HepG2 (cell line): Measurements from ENCODE around the gene GCH1. TPM values are rescaled to one million over a fixed set of nuclear protein-coding genes. Genes with fewer than 3 reads are reported as not detected.
A peak's percentile ranks its signal among the peaks of the same experiment; 100 is the strongest.

Experiments used
- ATAC-seq: fragments of 200-7000 bp; cut with Tn5 transposase; 3 replicates; pipeline ENCODE4 v1.9.1; 2020; ENCODE audit warnings: mild to moderate bottlenecking, moderate library complexity
- BruUV-seq: library from RNA; stranded (reverse); fragments of 400-500 nt; replicated peaks from 2 replicates; lab custom pipeline; 2021; lab: Mats Ljungman, UMichigan
- CTCF ChIA-PET: fragments of 300-600 bp; formaldehyde crosslinking; extraction: SDS; loops from one replicate; lab custom pipeline; 2021; ENCODE audit warnings: low total read pairs, inconsistent platforms, low intra/inter-chr PET ratio; lab: Yijun Ruan, JAX
- POLR2A ChIA-PET: fragments of 350-600 bp; sonication (Branson Sonifier 250); formaldehyde crosslinking; loops from one replicate; lab custom pipeline; 2020; ENCODE audit warnings: antibody characterized with exemption, inconsistent platforms; lab: Yijun Ruan, JAX
- DNase-seq: peaks from one replicate; pipeline ENCODE4 v3.0.0-alpha.2; 2015; ENCODE audit warnings: low spot score
- FAIRE-seq: peaks from 3 replicates; lab custom pipeline; 2011; peaks lifted over from hg19 to GRCh38; lab: Jason Lieb, UNC
- H2AFZ ChIP-seq: one replicate; pipeline ENCODE4 v1.6.1; 2011; ENCODE audit warnings: low read length, inconsistent platforms
- H3K27ac ChIP-seq: fragments of 300-600 bp; 3 replicates; pipeline ENCODE4 v1.8.0; 2011; ENCODE audit warnings: mixed run types, mild to moderate bottlenecking, mixed read lengths, low read length, inconsistent platforms; ENCODE audit not compliant: insufficient read depth; ENCODE audit errors: extremely low read length
- H3K27me3 ChIP-seq, 2 experiments: fragments of 200-600 bp in 1 of 2; 2 replicates in 1 of 2; 3 replicates in 1 of 2; pipeline versions ENCODE4 v1.6.0 to v1.8.0; 2011; ENCODE audit warnings: low read length in 2 of 2, mild to moderate bottlenecking in 2 of 2, moderate library complexity in 2 of 2, inconsistent platforms in 1 of 2; ENCODE audit not compliant: insufficient read depth in 2 of 2, control insufficient read depth in 1 of 2
- H3K36me3 ChIP-seq, 2 experiments: fragments of 200-600 bp in 1 of 2; replicated peaks in 1 of 2; 2 replicates in 1 of 2; 3 replicates in 1 of 2; pipeline versions ENCODE4 v1.5.1 to v1.8.0; 2011; ENCODE audit warnings: low read length in 2 of 2, inconsistent platforms in 1 of 2; ENCODE audit not compliant: insufficient read depth in 2 of 2, control insufficient read depth in 1 of 2
- H3K4me1 ChIP-seq: 2 replicates; pipeline ENCODE4 v1.5.1; 2012; ENCODE audit warnings: low read length, inconsistent platforms; ENCODE audit not compliant: insufficient read depth
- H3K4me2 ChIP-seq: 2 replicates; pipeline ENCODE4 v1.6.0; 2011; ENCODE audit warnings: low read depth, low read length, inconsistent platforms
- H3K4me3 ChIP-seq, 3 experiments: fragments of 200-600 bp in 1 of 3; sonication (generic), shearing (Covaris generic) in 1 of 3; replicated peaks in 1 of 3; 2 replicates each; pipeline ENCODE4 v1.5.1; 2011 to 2016; ENCODE audit warnings: low read length in 3 of 3, inconsistent platforms in 2 of 3, low read depth in 2 of 3, mild to moderate bottlenecking in 2 of 3, control low read depth in 1 of 3, mixed read lengths in 1 of 3; ENCODE audit not compliant: insufficient read depth in 1 of 3
- H3K79me2 ChIP-seq: one replicate; pipeline ENCODE4 v1.6.1; 2011; ENCODE audit warnings: low read length, inconsistent platforms; ENCODE audit not compliant: insufficient read depth
- H3K9ac ChIP-seq: 2 replicates; pipeline ENCODE4 v1.6.0; 2011; ENCODE audit warnings: mild to moderate bottlenecking, low read depth, low read length, inconsistent platforms; ENCODE audit not compliant: insufficient read depth
- H3K9me3 ChIP-seq: 2 replicates; pipeline ENCODE4 v1.5.1; 2012; ENCODE audit warnings: mild to moderate bottlenecking, low read length
- H4K20me1 ChIP-seq: 2 replicates; pipeline ENCODE4 v1.6.0; 2011; ENCODE audit warnings: inconsistent platforms, mild to moderate bottlenecking, low read length, moderate library complexity; ENCODE audit not compliant: insufficient read depth
- ELF3 ChIP-seq: IDR thresholded peaks from 2 replicates; pipeline ENCODE4 v1.6.1; 2016; ENCODE audit warnings: missing genetic modification reagents, missing compliant biosample characterization
- FOXP1 ChIP-seq, 2 experiments: fragments of 450-650 bp in 1 of 2; IDR thresholded peaks; 2 replicates each; pipeline ENCODE4 v1.6.1; 2017 to 2018; ENCODE audit warnings: antibody characterized with exemption in 1 of 2
- FOXP4 ChIP-seq: sonication (generic); formaldehyde crosslinking; IDR thresholded peaks from 2 replicates; pipeline ENCODE4 v1.4.0; 2020; ENCODE audit warnings: missing genetic modification reagents
- HNF4A ChIP-seq: sonication (generic); formaldehyde crosslinking; IDR thresholded peaks from 2 replicates; pipeline ENCODE4 v1.4.0; 2020; ENCODE audit warnings: missing genetic modification reagents
- KAT2B ChIP-seq: fragments of 150-350 bp; IDR thresholded peaks from 2 replicates; pipeline ENCODE4 v1.6.1; 2014; ENCODE audit warnings: low read depth, low read length, borderline replicate concordance
- KLF16 ChIP-seq, 2 experiments: sonication (generic) in 1 of 2; formaldehyde crosslinking in 1 of 2; IDR thresholded peaks; 2 replicates each; pipeline versions ENCODE4 v1.6.1 to v1.8.0; 2016 to 2023; ENCODE audit warnings: missing genetic modification reagents in 2 of 2, missing compliant biosample characterization in 1 of 2
- MEIS1 ChIP-seq: sonication (generic); formaldehyde crosslinking; IDR thresholded peaks from 2 replicates; pipeline ENCODE4 v1.9.0; 2021; ENCODE audit warnings: mild to moderate bottlenecking, missing genetic modification reagents, moderate library complexity, borderline replicate concordance
- RARA ChIP-seq: IDR thresholded peaks from 2 replicates; pipeline ENCODE4 v1.6.1; 2016; ENCODE audit warnings: missing genetic modification reagents, missing compliant biosample characterization
- TEAD3 ChIP-seq: optimal IDR thresholded peaks from 2 replicates; pipeline ENCODE3; 2016; ENCODE audit warnings: borderline replicate concordance
- YEATS4 ChIP-seq: sonication (generic); formaldehyde crosslinking; IDR thresholded peaks from 2 replicates; pipeline ENCODE4 v1.4.0; 2020; ENCODE audit warnings: missing genetic modification reagents, borderline replicate concordance
- ZNF549 ChIP-seq: sonication (generic); formaldehyde crosslinking; IDR thresholded peaks from 2 replicates; pipeline ENCODE4 v1.5.0; 2020; ENCODE audit warnings: missing genetic modification reagents
- WGBS: methylation state at CpG from one replicate; pipeline ENCODE4 v1.1.6; 2017; ENCODE audit warnings: low lambda C conversion rate; 5-methylcytosine and 5-hydroxymethylcytosine counted together
- in situ Hi-C: cut with HindIII; loops from 2 replicates; pipeline ENCODE4 v1.10.0; 2017; ENCODE audit warnings: low pct_unique_long_range_greater_than_20kb; ENCODE audit not compliant: extremely low pct_ligation_motif_present
- intact Hi-C: fragments of 100-400 bp; cut with micrococcal nuclease; formaldehyde crosslinking; loops from one replicate; pipeline ENCODE4 v1.10.0; 2022; ENCODE audit not compliant: unreplicated experiment
- polyA plus RNA-seq, 8 experiments: library from polyadenylated mRNA; depleted of rRNA in 3 of 8; stranded (reverse) in 7 of 8; unstranded in 1 of 8; fragments of >200 nt; fragmentation: Illumina TruSeq in 4 of 8; extraction: Trizol in 4 of 8; gene quantifications; 2 replicates each; pipeline versions ENCODE4 v1.2.1 to v1.2.3, GENCODE V29; 2011 to 2016; ENCODE audit warnings: low read depth in 4 of 8, missing spikeins in 1 of 8, mixed read lengths in 1 of 8; ENCODE audit not compliant: insufficient read depth in 1 of 8
- total RNA-seq, 5 experiments: library from RNA; depleted of rRNA; stranded (reverse); fragments of >200 nt; fragmentation: Illumina TruSeq; extraction: Trizol; gene quantifications; 2 replicates each; pipeline ENCODE4 v1.2.3, GENCODE V29; 2016; ENCODE audit warnings: low read depth in 1 of 5

The GCH1 gene
- total and polyA plus RNA-seq, 2 of the 13 experiments (the other 11 are each of a cell fraction or from before 2014, with no cell fraction given) = 15.0 to 25.2 TPM

DNA sequence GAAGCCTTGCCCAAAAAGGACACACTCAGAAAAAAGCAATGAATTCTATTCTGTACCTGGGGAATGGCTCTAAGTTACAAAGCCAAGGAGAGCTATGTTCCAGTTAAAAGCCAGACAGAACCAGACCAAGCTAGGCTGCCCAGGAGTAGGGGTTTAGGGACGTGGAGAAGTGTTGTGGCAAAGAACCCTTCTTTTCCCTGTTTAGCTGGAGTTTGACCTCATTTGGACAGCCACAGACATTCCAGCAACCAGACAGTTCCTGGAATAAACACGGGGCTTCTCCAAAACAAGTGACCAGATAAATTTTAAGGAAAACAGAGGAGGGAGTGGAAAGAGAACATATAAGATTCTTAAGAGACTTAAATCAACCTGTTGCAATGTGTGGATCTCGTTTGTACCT, 62.3 kb downstream of the GCH1 start:
- in situ Hi-C loops (no loop called here), intact Hi-C loops (no loop called here)
- Histone ChIP-seq H3K9ac (no peak overlapping the region), H3K79me2 (no peaks in the 10 kb centered on the region), H3K27me3 (no peaks in the 10 kb centered on the region), H3K4me2 (peak overlapping the region; percentile 52), H3K4me1 (peaks cover 76% of the 10 kb centered on the region), H3K27ac (peak overlapping the region; percentile 75), H3K9me3 (no peaks in the 10 kb centered on the region), H3K4me3 (peak overlapping the region in 1 of 3 experiments; percentile 1; a peak in 1 of 6 replicates), H3K36me3 (peaks cover 0 to 4% of the 10 kb centered on the region in 2 experiments; a peak in 2 of 5 replicates), H2AFZ (no peak overlapping the region), H4K20me1 (no peaks in the 10 kb centered on the region)
- ChIA-PET POLR2A (no interaction called here), CTCF (no interaction called here)
- BruUV-seq = no TSS peak
- FAIRE-seq (no peak), ATAC-seq (no peak), DNase-seq (no peak)
- 46% methylated on average over 3 of the region's 3 CpGs for WGBS
- TF ChIP-seq FOXP4 (CRISPR knock-in tag) = peak; percentile 27; the same call in 1 of the 2 replicates
- peak; percentile 31 for TF ChIP-seq TEAD3 (CRISPR knock-in tag)
- TF ChIP-seq HNF4A = 0 out of 2 replicates have a peak, but pooled peaks have one; percentile 8
- peak; percentile 42; the same call in 1 of the 2 replicates for TF ChIP-seq RARA (CRISPR knock-in tag)
- TF ChIP-seq KAT2B = no peak
- TF ChIP-seq ELF3 (CRISPR knock-in tag) = 0 out of 2 replicates have a peak, but pooled peaks have one; percentile 21
- TF ChIP-seq KLF16 (CRISPR knock-in tag; IDR thresholded peaks at IDR 0.05) = no peak
- no peak for TF ChIP-seq YEATS4
- TF ChIP-seq MEIS1 (CRISPR knock-in tag) = no peak
- peak; percentile 61; the same call in 1 of the 2 replicates for TF ChIP-seq ZNF549 (CRISPR knock-in tag)
- no peak for TF ChIP-seq FOXP1 (IDR thresholded peaks at IDR 0.05)
- TF ChIP-seq FOXP1 (CRISPR knock-in tag; IDR thresholded peaks at IDR 0.05) = peak; percentile 30; the same call in 1 of the 2 replicates
